HEK293 (cell line): ENCODE data around the gene MYADML2.

Source experiments
- CTCF ChIA-PET: fragments of 350-600 bp; formaldehyde crosslinking; extraction: SDS; loops from one replicate; lab custom pipeline; 2021; ENCODE audit warnings: antibody characterized with exemption; lab: Yijun Ruan, JAX
- POLR2A ChIA-PET: fragments of 300-600 bp; formaldehyde crosslinking; extraction: SDS; loops from one replicate; lab custom pipeline; 2020; ENCODE audit warnings: antibody characterized with exemption, inconsistent platforms; lab: Yijun Ruan, JAX
- H3K27ac ChIP-seq: fragments of 200-500 bp; sonication (Bioruptor generic); 2 replicates; pipeline ENCODE4 v1.5.1; 2014; ENCODE audit warnings: low read depth, low read length, control low read depth, inconsistent platforms; ENCODE audit errors: extremely low read depth
- H3K36me3 ChIP-seq, 2 experiments: fragments of 200-500 bp in 1 of 2; sonication (Bioruptor generic) in 1 of 2; 1 replicate in 1 of 2; 2 replicates in 1 of 2; pipeline ENCODE4 v1.5.1; 2014 to 2017; ENCODE audit warnings: inconsistent platforms in 2 of 2, low read length in 2 of 2; ENCODE audit not compliant: control insufficient read depth in 2 of 2, insufficient read depth in 1 of 2
- H3K4me1 ChIP-seq: fragments of 200-500 bp; sonication (Bioruptor generic); 2 replicates; pipeline ENCODE4 v1.5.1; 2014; ENCODE audit warnings: mild to moderate bottlenecking, low read length, inconsistent platforms; ENCODE audit not compliant: control insufficient read depth, insufficient read depth
- H3K4me3 ChIP-seq: 2 replicates; pipeline ENCODE4 v1.5.1; 2011; ENCODE audit warnings: low read depth, mild to moderate bottlenecking, control low read depth, low read length, moderate library complexity
- H3K9me3 ChIP-seq: fragments of 200-500 bp; sonication (Bioruptor generic); 2 replicates; pipeline ENCODE4 v1.5.1; 2014; ENCODE audit warnings: low read depth, low read length, inconsistent platforms; ENCODE audit not compliant: control insufficient read depth, insufficient read depth
- ATF2 ChIP-seq: fragments of 450-650 bp; formaldehyde crosslinking; IDR thresholded peaks from 2 replicates; pipeline ENCODE4 v1.5.1; 2016; ENCODE audit warnings: missing biosample characterization, missing genetic modification characterization, low read depth
- GLIS1 ChIP-seq: fragments of 450-650 bp; formaldehyde crosslinking; IDR thresholded peaks from 2 replicates; pipeline ENCODE4 v1.5.1; 2016; ENCODE audit warnings: missing biosample characterization, missing genetic modification characterization
- HOXD13 ChIP-seq: sonication (generic); formaldehyde crosslinking; IDR thresholded peaks from 2 replicates; pipeline ENCODE4 v1.8.0; 2022; ENCODE audit warnings: missing genetic modification reagents, borderline replicate concordance
- KLF7 ChIP-seq: fragments of 450-650 bp; formaldehyde crosslinking; IDR thresholded peaks from 2 replicates; pipeline ENCODE4 v1.5.1; 2016; ENCODE audit warnings: missing biosample characterization, missing genetic modification characterization, borderline replicate concordance
- SCRT2 ChIP-seq: fragments of 450-650 bp; formaldehyde crosslinking; IDR thresholded peaks from 2 replicates; pipeline ENCODE4 v1.5.1; 2016; ENCODE audit warnings: missing biosample characterization, missing genetic modification characterization
- TCF7L2 ChIP-seq: IDR thresholded peaks from 2 replicates; pipeline ENCODE4 v1.6.1; 2011; ENCODE audit warnings: low read depth, mild to moderate bottlenecking, inconsistent platforms, low read length, moderate library complexity, borderline replicate concordance
- ZBTB17 ChIP-seq: fragments of 450-650 bp; formaldehyde crosslinking; IDR thresholded peaks from 2 replicates; pipeline ENCODE4 v1.5.1; 2016; ENCODE audit warnings: missing biosample characterization, missing genetic modification characterization
- ZFP41 ChIP-seq: fragments of 450-650 bp; formaldehyde crosslinking; IDR thresholded peaks from 2 replicates; pipeline ENCODE4 v1.5.1; 2016; ENCODE audit warnings: missing biosample characterization, missing genetic modification characterization, borderline replicate concordance
- ZNF121 ChIP-seq: fragments of 450-650 bp; formaldehyde crosslinking; IDR thresholded peaks from 2 replicates; pipeline ENCODE4 v1.5.1; 2016; ENCODE audit warnings: missing biosample characterization, missing genetic modification characterization
- ZNF146 ChIP-seq: fragments of 450-650 bp; formaldehyde crosslinking; IDR thresholded peaks from 2 replicates; pipeline ENCODE4 v1.5.1; 2016; ENCODE audit warnings: missing biosample characterization, missing genetic modification characterization
- ZNF174 ChIP-seq: fragments of 450-650 bp; formaldehyde crosslinking; IDR thresholded peaks from 2 replicates; pipeline ENCODE4 v1.5.0; 2017; ENCODE audit warnings: missing biosample characterization, mild to moderate bottlenecking, missing genetic modification characterization
- ZNF175 ChIP-seq: fragments of 450-650 bp; formaldehyde crosslinking; IDR thresholded peaks from 2 replicates; pipeline ENCODE4 v1.5.1; 2016; ENCODE audit warnings: missing biosample characterization, missing genetic modification characterization
- ZNF18 ChIP-seq: fragments of 450-650 bp; formaldehyde crosslinking; IDR thresholded peaks from 2 replicates; pipeline ENCODE4 v1.5.1; 2016; ENCODE audit warnings: missing biosample characterization, missing genetic modification characterization
- ZNF354C ChIP-seq: fragments of 450-650 bp; formaldehyde crosslinking; IDR thresholded peaks from 2 replicates; pipeline ENCODE4 v1.5.1; 2016; ENCODE audit warnings: missing biosample characterization, missing genetic modification characterization, low read depth, borderline replicate concordance
- ZNF391 ChIP-seq: fragments of 450-650 bp; formaldehyde crosslinking; IDR thresholded peaks from 2 replicates; pipeline ENCODE4 v1.5.1; 2016; ENCODE audit warnings: low read depth, missing biosample characterization, missing genetic modification characterization, borderline replicate concordance
- ZNF404 ChIP-seq: fragments of 450-650 bp; formaldehyde crosslinking; IDR thresholded peaks from 2 replicates; pipeline ENCODE4 v1.5.1; 2017; ENCODE audit warnings: missing biosample characterization, missing genetic modification characterization
- ZNF514 ChIP-seq: fragments of 450-650 bp; formaldehyde crosslinking; IDR thresholded peaks from 2 replicates; pipeline ENCODE4 v1.5.1; 2016; ENCODE audit warnings: missing biosample characterization, missing genetic modification characterization
- ZNF518A ChIP-seq: fragments of 450-650 bp; formaldehyde crosslinking; conservative IDR thresholded peaks from 2 replicates; pipeline ENCODE4 v1.5.1; 2016; ENCODE audit warnings: low read depth, missing biosample characterization, missing genetic modification characterization
- ZNF521 ChIP-seq: fragments of 450-650 bp; formaldehyde crosslinking; IDR thresholded peaks from 2 replicates; pipeline ENCODE4 v1.5.1; 2017; ENCODE audit warnings: missing biosample characterization, mild to moderate bottlenecking, missing genetic modification characterization
- ZNF600 ChIP-seq: fragments of 450-650 bp; formaldehyde crosslinking; IDR thresholded peaks from 2 replicates; pipeline ENCODE4 v1.5.1; 2016; ENCODE audit warnings: missing biosample characterization, missing genetic modification characterization
- ZNF621 ChIP-seq: fragments of 450-650 bp; formaldehyde crosslinking; IDR thresholded peaks from 2 replicates; pipeline ENCODE4 v1.5.1; 2017; ENCODE audit warnings: missing biosample characterization, missing genetic modification characterization
- ZNF692 ChIP-seq: fragments of 450-650 bp; formaldehyde crosslinking; IDR thresholded peaks from 2 replicates; pipeline ENCODE4 v1.5.1; 2016; ENCODE audit warnings: missing biosample characterization, missing genetic modification characterization
- ZNF792 ChIP-seq: fragments of 450-650 bp; formaldehyde crosslinking; IDR thresholded peaks from 2 replicates; pipeline ENCODE4 v1.5.1; 2016; ENCODE audit warnings: missing biosample characterization, missing genetic modification characterization
- ZSCAN30 ChIP-seq: fragments of 450-650 bp; IDR thresholded peaks from 2 replicates; pipeline ENCODE4 v1.5.1; 2018; ENCODE audit warnings: missing biosample characterization, mild to moderate bottlenecking, missing genetic modification characterization, moderate library complexity

MYADML2 gene

GRCh38 chr17:81934850-81935708, 12.0 kb downstream of the MYADML2 start:
- POLR2A ChIA-PET = interaction anchor here (1.0 to 1.8 kb wide), 2 partner anchors 7 to 11 kb away, joined by 3 to 5 read pairs; partner anchors contain the start of gene MAFG
- Histone ChIP-seq H3K9me3 (no peaks in the 10 kb centered on the region), H3K27ac (no peak overlapping the region), H3K4me3 (no peak overlapping the region), H3K36me3 (peaks cover 0 to 13% of the 10 kb centered on the region in 2 experiments; a peak in 1 of 3 replicates), H3K4me1 (no peaks in the 10 kb centered on the region; the same call in 1 of the 2 replicates)
- CTCF ChIA-PET = interaction anchor here (0.6 to 1.4 kb wide), 4 partner anchors 14 to 25 kb away, joined by 3 read pairs; no protein-coding TSS in a partner anchor
- no peak for TF ChIP-seq ZNF146 (tag by site-specific recombination)
- TF ChIP-seq ZBTB17 (tag by site-specific recombination) = no peak
- no peak for TF ChIP-seq ZNF18 (tag by site-specific recombination)
- TF ChIP-seq GLIS1 (tag by site-specific recombination) = no peak
- no peak for TF ChIP-seq ZNF121 (tag by site-specific recombination)
- TF ChIP-seq ATF2 (tag by site-specific recombination) = no peak
- TF ChIP-seq ZNF692 (tag by site-specific recombination) = no peak
- TF ChIP-seq ZNF391 = no peak
- no peak for TF ChIP-seq ZNF621 (tag by site-specific recombination)
- TF ChIP-seq KLF7 (tag by site-specific recombination) = no peak
- no peak for TF ChIP-seq HOXD13
- TF ChIP-seq ZNF792 = no peak
- peak; percentile 92 for TF ChIP-seq SCRT2 (tag by site-specific recombination)
- no peak for TF ChIP-seq ZNF404 (tag by site-specific recombination)
- TF ChIP-seq ZNF354C (tag by site-specific recombination) = no peak
- no peak for TF ChIP-seq ZNF514 (tag by site-specific recombination)
- no peak for TF ChIP-seq ZFP41
- no peak for TF ChIP-seq ZNF175 (tag by site-specific recombination)
- no peak for TF ChIP-seq ZNF174 (tag by site-specific recombination)
- TF ChIP-seq ZNF518A (tag by site-specific recombination) = no peak
- no peak for TF ChIP-seq ZNF600 (tag by site-specific recombination)
- TF ChIP-seq ZNF521 (tag by site-specific recombination) = no peak
- TF ChIP-seq TCF7L2 = no peak
- TF ChIP-seq ZSCAN30 (tag by site-specific recombination) = no peak
